GM12878 (cell line): Measurements from ENCODE around the gene MAN1B1. TPM values are rescaled to one million over a fixed set of nuclear protein-coding genes. Genes with fewer than 3 reads are reported as not detected.

Experiments used
- ATAC-seq: fragments of 200-7000 bp; cut with Tn5 transposase; 3 replicates; pipeline ENCODE4 v1.9.1; 2020; ENCODE audit warnings: mild to moderate bottlenecking, moderate library complexity
- BruUV-seq: library from RNA; stranded (reverse); fragments of 400-500 nt; replicated peaks from 2 replicates; lab custom pipeline; 2021; lab: Mats Ljungman, UMichigan
- CTCF ChIA-PET: fragments of 300-600 bp; sonication (Branson Sonifier 250); formaldehyde crosslinking; extraction: SDS; loops from one replicate; lab custom pipeline; 2021; ENCODE audit warnings: inconsistent platforms; lab: Yijun Ruan, JAX
- POLR2A ChIA-PET: fragments of 350-600 bp; formaldehyde crosslinking; extraction: SDS; loops from one replicate; lab custom pipeline; 2021; ENCODE audit warnings: inconsistent platforms; lab: Charles Lee
- RAD21 ChIA-PET: fragments of 300-600 bp; sonication (Branson Sonifier 250); formaldehyde crosslinking; loops from one replicate; lab custom pipeline; 2023; ENCODE audit warnings: antibody characterized with exemption; ENCODE audit not compliant: unreplicated experiment; lab: Charles Lee
- SMC1A ChIA-PET: fragments of 300-600 bp; sonication (Branson Sonifier 250); formaldehyde crosslinking; loops from one replicate; lab custom pipeline; 2023; ENCODE audit not compliant: unreplicated experiment, uncharacterized antibody; lab: Charles Lee
- DNase-seq: peaks from one replicate; pipeline ENCODE4 v3.0.0-alpha.2; 2011; ENCODE audit warnings: low read depth, low spot score
- FAIRE-seq: peaks from 3 replicates; lab custom pipeline; 2011; peaks lifted over from hg19 to GRCh38; lab: Jason Lieb, UNC
- H2AFZ ChIP-seq: 2 replicates; pipeline ENCODE4 v1.6.0; 2011; ENCODE audit warnings: low read depth, low read length, control low read depth; ENCODE audit not compliant: control insufficient read depth
- H3K27ac ChIP-seq: 2 replicates; pipeline ENCODE4 v1.5.1; 2011; ENCODE audit warnings: control low read depth; ENCODE audit not compliant: control insufficient read depth, insufficient read depth
- H3K27me3 ChIP-seq, 2 experiments: replicated peaks in 1 of 2; 2 replicates each; pipeline versions ENCODE4 v1.6.0 to v1.6.1; 2011; ENCODE audit warnings: low read length in 1 of 2; ENCODE audit not compliant: control insufficient read depth in 2 of 2, insufficient read depth in 2 of 2
- H3K36me3 ChIP-seq, 2 experiments: 2 replicates each; pipeline ENCODE4 v1.5.1; 2011; ENCODE audit warnings: low read length in 1 of 2; ENCODE audit not compliant: control insufficient read depth in 2 of 2, insufficient read depth in 2 of 2
- H3K4me1 ChIP-seq: 2 replicates; pipeline ENCODE4 v1.6.1; 2011; ENCODE audit warnings: mild to moderate bottlenecking, low read length, moderate library complexity, mixed read lengths; ENCODE audit not compliant: control insufficient read depth, insufficient read depth
- H3K4me2 ChIP-seq: 2 replicates; pipeline ENCODE4 v1.6.0; 2011; ENCODE audit warnings: control low read depth; ENCODE audit not compliant: control insufficient read depth, insufficient read depth
- H3K4me3 ChIP-seq: fragments of 200-600 bp; sonication (generic); 2 replicates; pipeline ENCODE4 v1.5.1; 2016
- H3K79me2 ChIP-seq: 2 replicates; pipeline ENCODE4 v1.6.0; 2011; ENCODE audit warnings: low read length; ENCODE audit not compliant: control insufficient read depth, insufficient read depth
- H3K9ac ChIP-seq: 2 replicates; pipeline ENCODE4 v1.8.0; 2011; ENCODE audit warnings: low read length, control low read depth, mixed read lengths; ENCODE audit not compliant: control insufficient read depth, insufficient read depth
- H3K9me3 ChIP-seq: replicated peaks from 3 replicates; pipeline ENCODE4 v1.5.1; 2011; ENCODE audit warnings: mild to moderate bottlenecking, low read length; ENCODE audit not compliant: control insufficient read depth, insufficient read depth
- H4K20me1 ChIP-seq: 2 replicates; pipeline ENCODE4 v1.6.0; 2011; ENCODE audit not compliant: control insufficient read depth, insufficient read depth
- BMI1 ChIP-seq: fragments of 450-650 bp; IDR thresholded peaks from 2 replicates; pipeline ENCODE4 v1.6.1; 2016; ENCODE audit warnings: mild to moderate bottlenecking, moderate library complexity, borderline replicate concordance
- ESRRA ChIP-seq: IDR thresholded peaks from 2 replicates; pipeline ENCODE4 v1.6.1; 2012; ENCODE audit warnings: mild to moderate bottlenecking, low read length, improper control_type of control experiment
- SMARCA5 ChIP-seq: fragments of 450-650 bp; IDR thresholded peaks from 2 replicates; pipeline ENCODE4 v1.6.1; 2017; ENCODE audit warnings: mild to moderate bottlenecking
- SP1 ChIP-seq: IDR thresholded peaks from one replicate; pipeline ENCODE4 v1.6.1; 2011; ENCODE audit warnings: low read depth, low read length
- TBL1XR1 ChIP-seq: IDR thresholded peaks from 2 replicates; pipeline ENCODE4 v1.6.1; 2012; ENCODE audit warnings: low read depth, low read length, improper control_type of control experiment
- TCF3 ChIP-seq: IDR thresholded peaks from 2 replicates; pipeline ENCODE4 v1.6.1; 2012; ENCODE audit warnings: low read depth, mild to moderate bottlenecking, low read length, borderline replicate concordance; ENCODE audit not compliant: insufficient read depth
- ZNF622 ChIP-seq: fragments of 450-650 bp; IDR thresholded peaks from 2 replicates; pipeline ENCODE4 v1.6.1; 2017; ENCODE audit warnings: mild to moderate bottlenecking, inconsistent platforms
- WGBS: methylation state at CpG from one replicate; pipeline ENCODE4 v1.1.6; 2016; ENCODE audit warnings: low lambda C conversion rate; ENCODE audit not compliant: insufficient replicate concordance, insufficient coverage; ENCODE audit errors: missing lambda C conversion rate; 5-methylcytosine and 5-hydroxymethylcytosine counted together
- in situ Hi-C: fragments of 300-500 bp; cut with MboI; formaldehyde crosslinking; loops from 9 replicates; pipeline ENCODE4 v1.14.3; 2018; ENCODE audit warnings: mixed read lengths
- intact Hi-C: fragments of 100-400 bp; cut with micrococcal nuclease; formaldehyde crosslinking; loops from one replicate; pipeline ENCODE4 v1.14.2; 2022; ENCODE audit not compliant: unreplicated experiment
- polyA plus RNA-seq, 11 experiments: library from polyadenylated mRNA; depleted of rRNA in 4 of 11; unstranded in 6 of 11; stranded (reverse) in 5 of 11; fragments of >200 nt; fragmentation: Nextera tagmentation in 4 of 11; fragmentation: Illumina TruSeq in 1 of 11; extraction: Ambion mirVana in 4 of 11; extraction: Trizol in 1 of 11; gene quantifications; 1 replicate in 1 of 11; 2 replicates in 10 of 11; pipeline versions ENCODE4 v1.2.1 to v1.2.3, GENCODE V29; 2011 to 2016; ENCODE audit warnings: inconsistent platforms in 2 of 11, missing spikeins in 2 of 11, low read depth in 1 of 11
- total RNA-seq, 4 experiments: library from RNA; depleted of rRNA in 3 of 4; stranded (reverse); fragments of >200 nt in 3 of 4; fragmentation: Illumina TruSeq in 1 of 4; extraction: Trizol in 1 of 4; gene quantifications; 2 replicates each; pipeline versions ENCODE4 v1.2.1 to v1.2.3, GENCODE V29; 2013 to 2021
- TF ChIP-seq, protein P1 (sequence below): fragments of 450-650 bp; IDR thresholded peaks from 2 replicates; pipeline ENCODE4 v1.6.1; 2017; ENCODE audit warnings: mild to moderate bottlenecking, moderate library complexity
- TF ChIP-seq, protein P2 (sequence below): fragments of 450-650 bp; formaldehyde crosslinking; IDR thresholded peaks from 2 replicates; pipeline ENCODE4 v1.4.0; 2020; ENCODE audit warnings: mild to moderate bottlenecking, moderate library complexity
- TF ChIP-seq, protein P3 (sequence below): fragments of 450-650 bp; formaldehyde crosslinking; IDR thresholded peaks from 2 replicates; pipeline ENCODE4 v1.5.0; 2022; ENCODE audit warnings: mild to moderate bottlenecking, missing genetic modification characterization

The MAN1B1 gene
- total and polyA plus RNA-seq, 10 of the 15 experiments (the other 5 are each of a cell fraction or from before 2014, with no cell fraction given): 0.71 to 34.1 (median 22.7) TPM

DNA sequence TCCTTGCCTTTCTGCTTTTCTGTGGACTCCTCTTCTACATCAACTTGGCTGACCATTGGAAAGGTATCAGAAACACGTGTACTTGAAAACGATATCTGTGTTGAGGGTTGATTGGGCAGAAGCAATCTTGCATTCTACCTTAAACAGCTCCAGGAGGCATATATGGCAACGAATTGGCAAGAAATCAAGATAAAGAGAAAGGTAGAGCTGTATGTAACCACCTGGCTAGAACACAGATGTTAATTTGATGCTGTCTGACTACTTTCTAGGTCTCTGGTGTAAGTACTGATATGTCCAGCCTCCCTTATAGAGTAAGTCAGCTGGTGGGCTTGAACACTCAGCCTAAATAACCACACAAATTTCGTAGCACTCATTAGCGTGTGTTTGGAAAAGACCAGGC is 1.3 kb downstream of the MAN1B1 start (continued):
- TF ChIP-seq SP1 (no peak), BMI1 (no peak), TCF3 (no peak), ESRRA (no peak)
- TF ChIP-seq, protein P1, sequence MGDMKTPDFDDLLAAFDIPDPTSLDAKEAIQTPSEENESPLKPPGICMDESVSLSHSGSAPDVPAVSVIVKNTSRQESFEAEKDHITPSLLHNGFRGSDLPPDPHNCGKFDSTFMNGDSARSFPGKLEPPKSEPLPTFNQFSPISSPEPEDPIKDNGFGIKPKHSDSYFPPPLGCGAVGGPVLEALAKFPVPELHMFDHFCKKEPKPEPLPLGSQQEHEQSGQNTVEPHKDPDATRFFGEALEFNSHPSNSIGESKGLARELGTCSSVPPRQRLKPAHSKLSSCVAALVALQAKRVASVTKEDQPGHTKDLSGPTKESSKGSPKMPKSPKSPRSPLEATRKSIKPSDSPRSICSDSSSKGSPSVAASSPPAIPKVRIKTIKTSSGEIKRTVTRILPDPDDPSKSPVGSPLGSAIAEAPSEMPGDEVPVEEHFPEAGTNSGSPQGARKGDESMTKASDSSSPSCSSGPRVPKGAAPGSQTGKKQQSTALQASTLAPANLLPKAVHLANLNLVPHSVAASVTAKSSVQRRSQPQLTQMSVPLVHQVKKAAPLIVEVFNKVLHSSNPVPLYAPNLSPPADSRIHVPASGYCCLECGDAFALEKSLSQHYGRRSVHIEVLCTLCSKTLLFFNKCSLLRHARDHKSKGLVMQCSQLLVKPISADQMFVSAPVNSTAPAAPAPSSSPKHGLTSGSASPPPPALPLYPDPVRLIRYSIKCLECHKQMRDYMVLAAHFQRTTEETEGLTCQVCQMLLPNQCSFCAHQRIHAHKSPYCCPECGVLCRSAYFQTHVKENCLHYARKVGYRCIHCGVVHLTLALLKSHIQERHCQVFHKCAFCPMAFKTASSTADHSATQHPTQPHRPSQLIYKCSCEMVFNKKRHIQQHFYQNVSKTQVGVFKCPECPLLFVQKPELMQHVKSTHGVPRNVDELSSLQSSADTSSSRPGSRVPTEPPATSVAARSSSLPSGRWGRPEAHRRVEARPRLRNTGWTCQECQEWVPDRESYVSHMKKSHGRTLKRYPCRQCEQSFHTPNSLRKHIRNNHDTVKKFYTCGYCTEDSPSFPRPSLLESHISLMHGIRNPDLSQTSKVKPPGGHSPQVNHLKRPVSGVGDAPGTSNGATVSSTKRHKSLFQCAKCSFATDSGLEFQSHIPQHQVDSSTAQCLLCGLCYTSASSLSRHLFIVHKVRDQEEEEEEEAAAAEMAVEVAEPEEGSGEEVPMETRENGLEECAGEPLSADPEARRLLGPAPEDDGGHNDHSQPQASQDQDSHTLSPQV: no peak

DNA sequence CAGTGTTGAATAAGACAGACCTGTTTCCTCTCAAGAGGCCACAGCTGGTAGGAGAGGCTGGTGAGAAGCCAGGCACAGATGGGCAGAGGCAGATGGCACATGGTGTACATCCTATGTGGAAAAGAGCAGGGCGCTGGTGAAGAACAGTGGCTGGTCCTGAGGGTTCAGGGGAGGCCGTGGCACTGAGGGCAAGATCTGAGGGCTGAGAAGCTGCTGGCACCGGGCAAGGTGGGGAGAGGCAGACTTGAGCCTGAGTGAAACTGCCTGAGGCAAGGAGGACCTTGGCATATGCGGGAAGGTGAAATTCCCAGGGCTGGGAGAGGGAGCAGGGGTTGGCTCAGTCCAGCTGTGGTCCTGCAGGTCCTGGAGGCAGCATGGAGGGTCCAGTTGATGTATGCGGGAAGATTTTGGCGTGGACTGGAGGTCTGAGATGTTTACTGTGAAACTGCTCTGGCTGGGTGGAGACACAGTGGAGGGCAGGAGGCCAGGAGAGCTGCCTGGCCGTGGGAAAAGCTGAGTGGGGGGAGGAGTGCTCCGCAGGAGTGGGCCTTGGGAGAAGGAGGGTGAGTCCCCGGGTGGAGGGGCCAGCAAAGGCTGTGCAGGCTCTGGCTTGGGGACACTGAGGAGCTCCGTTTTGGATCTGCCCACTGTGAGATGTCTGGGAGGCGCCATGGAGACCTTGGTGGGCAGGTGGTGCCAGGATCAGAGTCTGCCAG is 2.6 kb downstream of the MAN1B1 start:
- no peak overlapping the region for H3K27ac ChIP-seq
- WGBS: 77% methylated on average over 11 of the region's 11 CpGs
- POLR2A ChIA-PET: interaction anchor here (1.2 to 1.5 kb wide), 3 partner anchors 19 to 61 kb away, joined by 3 to 7 read pairs (median 6); partner anchors contain the start of gene SAPCD2
- TF ChIP-seq, protein P2, sequence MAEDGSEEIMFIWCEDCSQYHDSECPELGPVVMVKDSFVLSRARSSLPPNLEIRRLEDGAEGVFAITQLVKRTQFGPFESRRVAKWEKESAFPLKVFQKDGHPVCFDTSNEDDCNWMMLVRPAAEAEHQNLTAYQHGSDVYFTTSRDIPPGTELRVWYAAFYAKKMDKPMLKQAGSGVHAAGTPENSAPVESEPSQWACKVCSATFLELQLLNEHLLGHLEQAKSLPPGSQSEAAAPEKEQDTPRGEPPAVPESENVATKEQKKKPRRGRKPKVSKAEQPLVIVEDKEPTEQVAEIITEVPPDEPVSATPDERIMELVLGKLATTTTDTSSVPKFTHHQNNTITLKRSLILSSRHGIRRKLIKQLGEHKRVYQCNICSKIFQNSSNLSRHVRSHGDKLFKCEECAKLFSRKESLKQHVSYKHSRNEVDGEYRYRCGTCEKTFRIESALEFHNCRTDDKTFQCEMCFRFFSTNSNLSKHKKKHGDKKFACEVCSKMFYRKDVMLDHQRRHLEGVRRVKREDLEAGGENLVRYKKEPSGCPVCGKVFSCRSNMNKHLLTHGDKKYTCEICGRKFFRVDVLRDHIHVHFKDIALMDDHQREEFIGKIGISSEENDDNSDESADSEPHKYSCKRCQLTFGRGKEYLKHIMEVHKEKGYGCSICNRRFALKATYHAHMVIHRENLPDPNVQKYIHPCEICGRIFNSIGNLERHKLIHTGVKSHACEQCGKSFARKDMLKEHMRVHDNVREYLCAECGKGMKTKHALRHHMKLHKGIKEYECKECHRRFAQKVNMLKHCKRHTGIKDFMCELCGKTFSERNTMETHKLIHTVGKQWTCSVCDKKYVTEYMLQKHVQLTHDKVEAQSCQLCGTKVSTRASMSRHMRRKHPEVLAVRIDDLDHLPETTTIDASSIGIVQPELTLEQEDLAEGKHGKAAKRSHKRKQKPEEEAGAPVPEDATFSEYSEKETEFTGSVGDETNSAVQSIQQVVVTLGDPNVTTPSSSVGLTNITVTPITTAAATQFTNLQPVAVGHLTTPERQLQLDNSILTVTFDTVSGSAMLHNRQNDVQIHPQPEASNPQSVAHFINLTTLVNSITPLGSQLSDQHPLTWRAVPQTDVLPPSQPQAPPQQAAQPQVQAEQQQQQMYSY (CRISPR knock-in tag): no peak
- TF ChIP-seq SMARCA5 (no peak), ZNF622 (no peak), TBL1XR1 (no peak)
- TF ChIP-seq, protein P3, sequence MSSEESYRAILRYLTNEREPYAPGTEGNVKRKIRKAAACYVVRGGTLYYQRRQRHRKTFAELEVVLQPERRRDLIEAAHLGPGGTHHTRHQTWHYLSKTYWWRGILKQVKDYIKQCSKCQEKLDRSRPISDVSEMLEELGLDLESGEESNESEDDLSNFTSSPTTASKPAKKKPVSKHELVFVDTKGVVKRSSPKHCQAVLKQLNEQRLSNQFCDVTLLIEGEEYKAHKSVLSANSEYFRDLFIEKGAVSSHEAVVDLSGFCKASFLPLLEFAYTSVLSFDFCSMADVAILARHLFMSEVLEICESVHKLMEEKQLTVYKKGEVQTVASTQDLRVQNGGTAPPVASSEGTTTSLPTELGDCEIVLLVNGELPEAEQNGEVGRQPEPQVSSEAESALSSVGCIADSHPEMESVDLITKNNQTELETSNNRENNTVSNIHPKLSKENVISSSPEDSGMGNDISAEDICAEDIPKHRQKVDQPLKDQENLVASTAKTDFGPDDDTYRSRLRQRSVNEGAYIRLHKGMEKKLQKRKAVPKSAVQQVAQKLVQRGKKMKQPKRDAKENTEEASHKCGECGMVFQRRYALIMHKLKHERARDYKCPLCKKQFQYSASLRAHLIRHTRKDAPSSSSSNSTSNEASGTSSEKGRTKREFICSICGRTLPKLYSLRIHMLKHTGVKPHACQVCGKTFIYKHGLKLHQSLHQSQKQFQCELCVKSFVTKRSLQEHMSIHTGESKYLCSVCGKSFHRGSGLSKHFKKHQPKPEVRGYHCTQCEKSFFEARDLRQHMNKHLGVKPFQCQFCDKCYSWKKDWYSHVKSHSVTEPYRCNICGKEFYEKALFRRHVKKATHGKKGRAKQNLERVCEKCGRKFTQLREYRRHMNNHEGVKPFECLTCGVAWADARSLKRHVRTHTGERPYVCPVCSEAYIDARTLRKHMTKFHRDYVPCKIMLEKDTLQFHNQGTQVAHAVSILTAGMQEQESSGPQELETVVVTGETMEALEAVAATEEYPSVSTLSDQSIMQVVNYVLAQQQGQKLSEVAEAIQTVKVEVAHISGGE: no peak

More for the DNA sequence above, 2.6 kb downstream of the MAN1B1 start:
- SMC1A ChIA-PET: no interaction called here
- Histone ChIP-seq H3K4me3 (no peak overlapping the region), H3K9ac (peak overlapping the region; percentile 11; the same call in 1 of the 2 replicates), H3K27me3 (no peaks in the 10 kb centered on the region), H3K4me1 (peaks cover 11% of the 10 kb centered on the region), H4K20me1 (no peaks in the 10 kb centered on the region), H2AFZ (no peak overlapping the region), H3K36me3 (peaks cover 0 to 3% of the 10 kb centered on the region in 2 experiments; a peak in 1 of 4 replicates), H3K79me2 (peaks cover 10% of the 10 kb centered on the region), H3K4me2 (no peak overlapping the region), H3K9me3 (no peaks in the 10 kb centered on the region)
- intact Hi-C loops (no loop called here), in situ Hi-C loops (no loop called here)
- BruUV-seq: no TSS peak
- RAD21 ChIA-PET: interaction anchor here (0.6 kb wide), 1 partner anchor 29 kb away, joined by 4 read pairs; no protein-coding TSS in a partner anchor
- CTCF ChIA-PET: interaction anchor here (1.1 to 1.6 kb wide), 4 partner anchors 21 to 147 kb away, joined by 3 to 9 read pairs (median 4); no protein-coding TSS in a partner anchor
- no peak for ATAC-seq
- no peak for DNase-seq
- FAIRE-seq: no peak
